GM21390 (cell line): Measurements from ENCODE around the gene AHNAK.
A peak's percentile ranks its signal among the peaks of the same experiment; 100 is the strongest.
"Not testable (repeated sequence)": the region's sequence is repeated elsewhere in the genome, so short reads cannot be mapped to it uniquely, and the experiment has no call there.

Experiments used
- ATAC-seq: cut with Tn5 transposase; IDR thresholded peaks from one replicate; pipeline ENCODE4 v1.9.1; 2021; ENCODE audit not compliant: unreplicated experiment

The AHNAK gene

GRCh38 chr11:62552485-62553079, 6.0 kb upstream of the AHNAK start:
- no peak for ATAC-seq

- not testable (repeated sequence) for ATAC-seq
These were observed 3.9 kb upstream of the AHNAK start for GRCh38 chr11:62550478-62550877.

- ATAC-seq, result no peak
These were observed 2.1 kb upstream of the AHNAK start for GRCh38 chr11:62548545-62549335.

GRCh38 chr11:62547691-62548281, 1.2 kb upstream of the AHNAK start:
- no peak for ATAC-seq

GRCh38 chr11:62546929-62547625, 471 bp upstream of the AHNAK start:
- no peak for ATAC-seq

GRCh38 chr11:62545437-62546243, 966 bp downstream of the AHNAK start:
- no peak for ATAC-seq

- ATAC-seq, result no peak
These were observed 1.8 kb downstream of the AHNAK start for GRCh38 chr11:62544581-62545436.

- no peak for ATAC-seq
These were observed 2.7 kb downstream of the AHNAK start for GRCh38 chr11:62543680-62544444.

- peak; percentile 33 for ATAC-seq
These were observed 3.6 kb downstream of the AHNAK start for GRCh38 chr11:62542750-62543567.

GRCh38 chr11:62542111-62542745, 4.4 kb downstream of the AHNAK start:
- ATAC-seq, result no peak

GRCh38 chr11:62540804-62541701, 5.6 kb downstream of the AHNAK start:
- peak; percentile 45 for ATAC-seq

- ATAC-seq, result no peak
These were observed 7.2 kb downstream of the AHNAK start for GRCh38 chr11:62539238-62539925.

GRCh38 chr11:62538470-62539237, 8.0 kb downstream of the AHNAK start:
- no peak for ATAC-seq

GRCh38 chr11:62536301-62536957, 10.2 kb downstream of the AHNAK start:
- no peak for ATAC-seq

- ATAC-seq, result no peak
These were observed 10.8 kb downstream of the AHNAK start for GRCh38 chr11:62535802-62536201.
